GM18511 (cell line): ENCODE data around the gene RGS19.

ENCODE experiments used
- ATAC-seq: cut with Tn5 transposase; IDR thresholded peaks from one replicate; pipeline ENCODE4 v1.9.1; 2021; ENCODE audit warnings: mild to moderate bottlenecking, moderate library complexity; ENCODE audit not compliant: unreplicated experiment

Gene RGS19

DNA sequence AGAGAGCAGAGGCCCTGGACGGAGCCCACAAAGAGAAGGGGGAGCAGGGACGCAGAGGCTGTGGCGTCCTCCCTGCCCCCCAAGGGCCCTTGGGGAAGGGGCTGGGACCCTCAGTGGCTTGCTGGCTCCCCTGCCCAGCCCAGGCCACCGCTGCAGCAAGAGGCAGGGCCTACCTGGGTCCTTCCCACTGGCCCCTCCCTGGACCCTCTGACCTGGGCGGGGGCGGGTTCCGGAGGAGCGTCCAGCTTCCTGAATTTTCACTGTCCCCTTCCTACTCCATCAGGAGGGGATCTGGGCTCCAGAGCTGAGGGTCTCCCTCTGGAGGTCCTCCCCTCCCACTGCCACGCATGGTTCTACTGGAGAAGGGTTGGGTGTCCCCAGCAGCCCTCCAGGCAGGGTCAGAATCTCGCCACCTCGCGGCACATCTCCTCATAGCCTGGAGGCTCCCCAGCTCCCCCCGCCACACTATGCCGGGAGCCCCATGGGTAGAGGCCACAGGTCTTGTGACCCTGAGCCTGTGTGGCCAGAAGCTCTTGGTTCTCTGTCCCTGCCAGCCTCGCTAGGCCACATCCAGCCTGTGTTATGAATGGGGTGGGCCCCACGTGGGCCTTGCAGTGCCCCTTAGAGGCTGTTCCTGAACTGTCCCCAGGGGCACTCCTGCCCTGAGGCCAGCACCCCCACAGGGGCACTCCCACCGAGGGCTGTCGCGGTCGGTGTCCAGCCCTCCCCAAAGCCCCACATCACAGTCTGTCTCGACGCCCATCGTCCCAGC lies 28.9 kb downstream of the RGS19 start:
- no peak for ATAC-seq

- no peak for ATAC-seq
These were observed 29.4 kb downstream of the RGS19 start for GRCh38 chr20:64049878-64050260.

DNA sequence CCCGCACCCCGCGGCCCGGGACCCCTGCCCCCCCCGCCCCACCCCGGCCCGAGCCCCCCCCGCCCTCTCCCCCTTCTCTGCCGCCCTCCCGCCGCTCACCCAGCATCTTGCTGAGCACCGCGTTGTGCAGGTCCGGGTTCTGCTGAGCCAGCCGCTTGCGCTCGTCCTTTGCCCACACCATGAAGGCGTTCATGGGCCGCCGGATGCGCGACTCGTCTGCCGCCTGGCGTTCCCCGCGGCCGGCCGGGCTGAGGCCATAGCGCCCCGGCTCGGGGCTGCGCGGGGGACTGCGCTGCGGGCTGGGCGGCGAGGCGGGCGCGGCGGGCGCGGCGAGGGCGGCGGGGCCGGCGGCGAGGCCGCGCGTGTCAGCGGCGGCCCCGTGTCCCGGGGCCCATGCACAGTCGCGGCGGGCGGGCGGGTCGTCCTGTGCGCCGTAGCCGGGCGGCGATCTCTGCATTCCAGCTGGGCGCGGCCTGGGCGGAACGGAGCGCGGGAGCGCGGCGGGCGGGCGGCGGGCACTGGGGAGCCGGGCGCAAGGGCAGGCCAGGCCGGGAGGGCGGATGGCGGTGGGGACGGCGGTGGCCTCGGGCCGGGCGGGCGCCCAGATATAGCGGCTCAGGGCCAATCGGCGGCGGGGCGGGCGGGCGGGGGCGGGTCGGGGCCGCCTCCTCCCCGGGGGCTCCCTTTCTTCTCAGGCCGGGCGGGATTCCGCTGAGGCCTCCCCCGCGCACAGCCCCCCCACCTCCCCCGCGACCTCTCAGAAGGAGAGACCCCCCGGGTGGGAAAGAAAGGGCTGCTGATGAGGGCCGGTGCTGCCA lies 30.0 kb downstream of the RGS19 start, which contains the start of gene SOX18:
Gene SOX18, minus strand, starts transcription at position 580 of the 818 bp plus-strand sequence. Its CDS starts 123 bp downstream, at position 457.
- ATAC-seq, result no peak

GRCh38 chr20:64048402-64049044 lies 30.8 kb downstream of the RGS19 start:
- ATAC-seq, result no peak

- no peak for ATAC-seq
These were observed 31.3 kb downstream of the RGS19 start for GRCh38 chr20:64047968-64048401.

- no peak for ATAC-seq
These were observed 32.3 kb downstream of the RGS19 start for GRCh38 chr20:64047046-64047389.

DNA sequence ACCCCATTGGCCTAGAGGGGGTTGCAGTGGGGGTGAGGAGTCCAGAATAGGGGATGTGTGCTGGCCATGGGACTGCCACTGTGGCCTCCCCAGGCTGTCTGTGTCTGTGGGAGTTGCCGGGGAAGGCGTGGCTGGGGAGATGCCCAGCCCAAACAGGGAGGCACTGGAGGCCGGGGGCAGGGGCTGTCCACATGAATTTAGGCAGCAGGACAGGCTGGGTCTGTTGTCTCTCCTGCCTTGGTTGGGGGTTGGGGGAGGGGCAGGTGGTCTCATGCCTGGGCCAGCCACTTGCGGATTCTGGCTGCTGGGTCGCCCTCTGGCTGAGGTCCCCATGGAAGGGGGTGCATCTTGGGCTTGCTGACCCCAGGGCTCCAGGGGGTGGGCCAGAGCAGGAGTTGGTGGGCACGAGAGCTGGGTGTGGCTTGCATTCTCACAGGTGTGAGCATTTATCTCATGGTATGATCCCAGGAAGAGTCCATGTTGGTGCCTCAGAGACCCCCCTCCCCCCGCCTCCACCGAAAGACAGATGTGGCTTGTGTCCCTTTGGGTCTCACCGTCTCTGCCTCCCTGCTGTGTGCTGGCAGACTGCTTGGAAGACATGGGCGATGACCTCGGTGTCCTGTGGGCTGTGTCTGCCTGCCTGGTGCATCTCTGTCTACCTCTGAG lies 33.8 kb downstream of the RGS19 start:
- no peak for ATAC-seq

DNA sequence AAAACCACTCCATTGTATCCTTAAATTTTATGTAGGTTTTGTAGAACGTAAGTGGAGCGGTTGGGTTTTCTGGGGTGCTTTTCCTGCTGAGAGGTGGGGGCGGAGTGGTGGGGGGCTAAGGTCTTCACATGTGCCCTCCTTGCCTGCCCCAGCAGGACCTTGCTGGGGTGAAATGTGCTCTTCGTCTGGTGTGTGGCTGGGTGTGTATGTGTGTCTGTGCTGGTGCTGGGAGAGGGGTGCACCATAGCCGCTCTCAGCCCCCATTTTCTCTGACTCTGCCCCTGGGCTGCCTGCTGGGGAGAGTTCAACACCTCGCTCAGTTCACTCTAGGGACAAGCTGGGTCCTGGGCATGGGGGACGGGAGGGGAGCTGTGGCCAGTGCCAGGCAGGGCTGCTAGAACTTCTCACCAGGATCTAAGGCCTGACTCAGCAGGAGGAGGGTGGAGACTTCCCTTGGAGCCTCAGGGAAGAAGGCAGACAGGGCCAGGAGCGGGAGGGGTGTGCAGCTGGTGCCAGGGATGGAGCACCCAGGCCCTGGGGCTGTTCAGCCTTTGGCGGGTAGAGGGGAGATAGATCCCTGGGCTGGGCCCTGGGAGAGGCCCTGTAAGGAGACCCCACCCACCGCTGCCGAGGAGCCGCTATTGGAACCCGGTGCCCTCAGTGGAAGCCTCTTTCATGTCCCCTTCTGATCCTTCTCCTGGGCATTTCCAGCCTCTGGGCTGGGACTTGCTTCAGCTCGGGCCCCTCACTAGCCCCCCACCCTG lies 34.7 kb downstream of the RGS19 start:
- no peak for ATAC-seq

GRCh38 chr20:64043768-64044167 lies 35.5 kb downstream of the RGS19 start:
- no peak for ATAC-seq

DNA sequence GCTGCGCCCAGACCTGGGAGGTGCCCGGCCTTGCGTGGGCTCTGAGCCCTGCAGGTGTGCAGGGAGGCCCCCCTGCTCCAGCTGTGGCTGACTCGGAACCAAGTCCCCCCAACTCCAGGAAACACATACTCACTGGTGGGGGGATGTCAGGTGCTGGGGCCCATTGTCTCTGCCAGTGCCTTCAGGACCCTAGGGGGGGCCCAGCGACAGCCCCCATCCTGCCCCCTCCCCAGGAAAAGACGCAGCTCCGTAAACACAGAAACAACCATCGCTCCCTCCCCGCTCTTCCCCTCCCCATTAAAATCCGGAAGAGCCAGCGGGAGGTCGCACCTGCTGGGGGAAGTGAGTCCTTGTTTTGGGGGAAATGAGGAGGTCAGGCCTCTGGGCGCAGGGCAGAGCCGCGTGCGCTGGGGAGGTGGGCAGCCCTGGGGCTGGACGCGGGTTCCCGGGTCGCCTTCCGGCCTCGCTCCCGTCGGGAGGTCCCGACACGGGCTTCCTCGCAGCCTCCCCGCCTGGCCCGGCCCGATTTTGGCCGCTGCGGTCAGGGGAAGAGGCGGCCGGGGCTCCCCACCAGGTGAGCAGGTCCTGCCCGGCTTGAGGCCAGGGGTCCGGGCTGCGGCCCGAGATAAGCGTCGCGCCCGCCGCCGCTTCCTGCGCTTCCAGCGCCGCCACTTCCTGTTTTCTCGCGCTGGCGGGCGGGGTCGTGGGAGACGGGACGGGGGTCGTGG lies 37.1 kb downstream of the RGS19 start:
- no peak for ATAC-seq

GRCh38 chr20:64041781-64042053 lies 37.6 kb downstream of the RGS19 start:
- no peak for ATAC-seq

GRCh38 chr20:64041040-64041780 lies 38.1 kb downstream of the RGS19 start:
- no peak for ATAC-seq

DNA sequence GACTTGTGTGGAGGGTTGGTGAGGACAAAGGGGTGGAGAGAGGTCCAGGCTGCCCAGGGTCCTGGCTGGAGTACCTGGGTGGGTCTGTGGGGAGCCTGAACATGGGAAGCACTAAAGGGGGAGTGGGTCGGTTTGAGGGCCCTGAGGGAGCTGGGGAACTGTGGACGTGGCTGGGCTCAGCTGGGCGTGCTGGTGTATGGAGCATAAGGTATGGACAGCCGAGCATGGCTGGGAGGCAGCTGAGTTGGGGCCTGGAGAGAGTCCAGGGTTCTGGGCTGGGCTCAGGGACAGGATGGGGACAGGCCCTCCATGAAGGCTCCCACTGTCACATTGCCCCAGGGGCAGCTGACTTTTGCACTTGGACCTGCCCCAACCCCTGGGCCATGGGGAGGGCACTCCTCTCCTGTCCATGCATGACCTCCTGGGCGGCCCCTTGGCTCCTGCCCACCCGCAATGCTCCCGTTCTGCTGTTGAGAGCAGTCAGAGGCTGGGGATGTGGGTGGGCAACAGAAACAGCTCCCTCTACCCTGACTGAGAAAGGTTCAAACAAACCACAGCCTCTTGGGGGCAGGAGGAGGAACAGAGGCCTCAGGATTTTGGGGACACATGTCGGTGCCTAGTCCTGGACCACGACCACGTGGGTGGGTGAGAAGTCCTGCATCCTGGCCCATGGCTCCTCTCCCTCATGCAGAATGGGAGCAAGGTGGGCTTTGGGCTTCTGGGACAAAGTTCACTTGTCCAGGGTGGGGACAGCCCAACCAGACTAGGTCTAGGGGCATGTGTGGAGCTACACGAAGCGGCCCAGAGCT lies 38.9 kb downstream of the RGS19 start:
- ATAC-seq, result no peak

GRCh38 chr20:64039293-64040160 lies 39.8 kb downstream of the RGS19 start:
- no peak for ATAC-seq

GRCh38 chr20:64038565-64039292 lies 40.6 kb downstream of the RGS19 start:
- ATAC-seq, result peak; percentile 51

- ATAC-seq, result peak; percentile 34
These were observed 41.1 kb downstream of the RGS19 start for GRCh38 chr20:64038224-64038564.
